Stimulated activated naive CD8-positive, alpha-beta T cell treated with anti-CD3 and anti-CD28 coated beads, Interleukin-15, Interleukin-2, amounts not matched to agents 100 ng/mL and 50 ng/mL, for 24 hours (primary cell): ENCODE measurements around the gene DYRK2.

ENCODE experiments used
- H3K27ac Mint-ChIP-seq: one replicate; pipeline ENCODE4 v1.8.0; 2021; ENCODE audit warnings: mild to moderate bottlenecking, mixed read lengths
- H3K27me3 Mint-ChIP-seq: one replicate; pipeline ENCODE4 v1.8.0; 2021; ENCODE audit warnings: mixed read lengths
- H3K36me3 Mint-ChIP-seq: one replicate; pipeline ENCODE4 v1.8.0; 2021; ENCODE audit warnings: low read depth, mixed read lengths
- H3K4me1 Mint-ChIP-seq: one replicate; pipeline ENCODE4 v1.8.0; 2021; ENCODE audit warnings: low read depth, mixed read lengths
- H3K4me3 Mint-ChIP-seq: one replicate; pipeline ENCODE4 v1.8.0; 2021; ENCODE audit warnings: mild to moderate bottlenecking, mixed read lengths
- H3K9me3 Mint-ChIP-seq: one replicate; pipeline ENCODE4 v1.8.0; 2021; ENCODE audit warnings: mixed read lengths

Gene DYRK2

GRCh38 chr12:67648521-67649260 lies at the start of gene DYRK2:
Gene DYRK2 (plus strand): TSS chr12:67648745. CDS start chr12:67649134, 389 bp downstream.
- Mint-ChIP-seq H3K9me3 (no peaks in the 10 kb centered on the region), H3K4me3 (peak within 1 kb of the TSS; percentile 89), H3K27ac (peak within 1 kb of the TSS; percentile 89), H3K27me3 (no peaks in the 10 kb centered on the region), H3K36me3 (peaks cover 20% of the 10 kb centered on the region), H3K4me1 (peaks cover 42% of the 10 kb centered on the region)

- H3K27me3 Mint-ChIP-seq: no peaks in the 10 kb centered on the region
- H3K4me3 Mint-ChIP-seq: no peak overlapping the region
- no peak overlapping the region for H3K27ac Mint-ChIP-seq
- peaks cover 17% of the 10 kb centered on the region for H3K9me3 Mint-ChIP-seq
- peaks cover 18% of the 10 kb centered on the region for H3K4me1 Mint-ChIP-seq
- peaks cover 14% of the 10 kb centered on the region for H3K36me3 Mint-ChIP-seq
These were observed 48.9 kb upstream of the DYRK2 start for GRCh38 chr12:67599691-67600090.

- H3K4me1 Mint-ChIP-seq: peaks cover 13% of the 10 kb centered on the region
- H3K9me3 Mint-ChIP-seq: peaks cover 17% of the 10 kb centered on the region
- no peak overlapping the region for H3K4me3 Mint-ChIP-seq
- no peak overlapping the region for H3K27ac Mint-ChIP-seq
- H3K36me3 Mint-ChIP-seq: peaks cover 14% of the 10 kb centered on the region
- no peaks in the 10 kb centered on the region for H3K27me3 Mint-ChIP-seq
These were observed 47.4 kb upstream of the DYRK2 start for GRCh38 chr12:67601126-67601525.

- Mint-ChIP-seq H3K27ac (no peak overlapping the region), H3K4me1 (no peaks in the 10 kb centered on the region), H3K36me3 (no peaks in the 10 kb centered on the region), H3K4me3 (no peak overlapping the region), H3K27me3 (peaks cover 3% of the 10 kb centered on the region), H3K9me3 (no peaks in the 10 kb centered on the region)
These were observed 39.2 kb upstream of the DYRK2 start for GRCh38 chr12:67609226-67609870.

GRCh38 chr12:67613040-67613439 lies 35.5 kb upstream of the DYRK2 start:
- H3K9me3 Mint-ChIP-seq: no peaks in the 10 kb centered on the region
- H3K4me3 Mint-ChIP-seq: no peak overlapping the region
- H3K4me1 Mint-ChIP-seq: peaks cover 8% of the 10 kb centered on the region
- peak overlapping the region; percentile 7 for H3K27ac Mint-ChIP-seq
- peaks cover 3% of the 10 kb centered on the region for H3K27me3 Mint-ChIP-seq
- no peaks in the 10 kb centered on the region for H3K36me3 Mint-ChIP-seq

GRCh38 chr12:67617629-67618028 lies 30.9 kb upstream of the DYRK2 start:
- Mint-ChIP-seq H3K9me3 (peaks cover 4% of the 10 kb centered on the region), H3K4me3 (no peak overlapping the region), H3K36me3 (no peaks in the 10 kb centered on the region), H3K27me3 (no peaks in the 10 kb centered on the region), H3K4me1 (peaks cover 13% of the 10 kb centered on the region), H3K27ac (no peak overlapping the region)

- Mint-ChIP-seq H3K4me3 (no peak overlapping the region), H3K36me3 (no peaks in the 10 kb centered on the region), H3K4me1 (peaks cover 13% of the 10 kb centered on the region), H3K27ac (no peak overlapping the region), H3K27me3 (no peaks in the 10 kb centered on the region), H3K9me3 (peaks cover 4% of the 10 kb centered on the region)
These were observed 30.2 kb upstream of the DYRK2 start for GRCh38 chr12:67618303-67618702.

GRCh38 chr12:67621112-67621511 lies 27.4 kb upstream of the DYRK2 start:
- H3K4me1 Mint-ChIP-seq: peaks cover 16% of the 10 kb centered on the region
- no peaks in the 10 kb centered on the region for H3K36me3 Mint-ChIP-seq
- no peak overlapping the region for H3K4me3 Mint-ChIP-seq
- no peak overlapping the region for H3K27ac Mint-ChIP-seq
- H3K9me3 Mint-ChIP-seq: peaks cover 4% of the 10 kb centered on the region
- no peaks in the 10 kb centered on the region for H3K27me3 Mint-ChIP-seq

GRCh38 chr12:67621926-67622325 lies 26.6 kb upstream of the DYRK2 start:
- Mint-ChIP-seq H3K4me1 (peaks cover 16% of the 10 kb centered on the region), H3K9me3 (peaks cover 4% of the 10 kb centered on the region), H3K36me3 (no peaks in the 10 kb centered on the region), H3K27me3 (no peaks in the 10 kb centered on the region), H3K27ac (no peak overlapping the region), H3K4me3 (no peak overlapping the region)

- Mint-ChIP-seq H3K9me3 (peaks cover 4% of the 10 kb centered on the region), H3K4me1 (peaks cover 13% of the 10 kb centered on the region), H3K27ac (no peak overlapping the region), H3K36me3 (no peaks in the 10 kb centered on the region), H3K4me3 (no peak overlapping the region), H3K27me3 (no peaks in the 10 kb centered on the region)
These were observed 25.3 kb upstream of the DYRK2 start for GRCh38 chr12:67623259-67623658.

GRCh38 chr12:67624355-67624754 lies 24.2 kb upstream of the DYRK2 start:
- H3K4me1 Mint-ChIP-seq: peaks cover 20% of the 10 kb centered on the region
- no peaks in the 10 kb centered on the region for H3K27me3 Mint-ChIP-seq
- no peak overlapping the region for H3K4me3 Mint-ChIP-seq
- H3K27ac Mint-ChIP-seq: no peak overlapping the region
- H3K9me3 Mint-ChIP-seq: peaks cover 8% of the 10 kb centered on the region
- H3K36me3 Mint-ChIP-seq: peaks cover 3% of the 10 kb centered on the region

- Mint-ChIP-seq H3K4me3 (no peak overlapping the region), H3K4me1 (peaks cover 26% of the 10 kb centered on the region), H3K9me3 (peaks cover 13% of the 10 kb centered on the region), H3K27me3 (no peaks in the 10 kb centered on the region), H3K36me3 (peaks cover 7% of the 10 kb centered on the region), H3K27ac (no peak overlapping the region)
These were observed 23.5 kb upstream of the DYRK2 start for GRCh38 chr12:67625004-67625403.

- Mint-ChIP-seq H3K27ac (no peak overlapping the region), H3K9me3 (peaks cover 13% of the 10 kb centered on the region)
These were observed 22.4 kb upstream of the DYRK2 start for GRCh38 chr12:67626156-67626555.

GRCh38 chr12:67630373-67631088 lies 18.0 kb upstream of the DYRK2 start:
- peak overlapping the region; percentile 59 for H3K4me3 Mint-ChIP-seq
- H3K27ac Mint-ChIP-seq: peak overlapping the region; percentile 76

More at GRCh38 chr12:67626156-67626555, 22.4 kb upstream of the DYRK2 start:
- Mint-ChIP-seq H3K27me3 (no peaks in the 10 kb centered on the region), H3K4me3 (no peak overlapping the region), H3K36me3 (peaks cover 7% of the 10 kb centered on the region), H3K4me1 (peaks cover 38% of the 10 kb centered on the region)

GRCh38 chr12:67632005-67632404 lies 16.5 kb upstream of the DYRK2 start:
- Mint-ChIP-seq H3K4me1 (peaks cover 72% of the 10 kb centered on the region), H3K27ac (no peak overlapping the region), H3K9me3 (peaks cover 9% of the 10 kb centered on the region), H3K4me3 (no peak overlapping the region), H3K27me3 (no peaks in the 10 kb centered on the region), H3K36me3 (peaks cover 10% of the 10 kb centered on the region)

More at GRCh38 chr12:67630373-67631088, 18.0 kb upstream of the DYRK2 start:
- Mint-ChIP-seq H3K27me3 (no peaks in the 10 kb centered on the region), H3K36me3 (peaks cover 10% of the 10 kb centered on the region), H3K4me1 (peaks cover 76% of the 10 kb centered on the region), H3K9me3 (peaks cover 9% of the 10 kb centered on the region)
